ENCODE measurements around the gene IPPK. TPM values are rescaled to one million over a fixed set of nuclear protein-coding genes. Genes with fewer than 3 reads are reported as not detected.
A peak's percentile ranks its signal among the peaks of the same experiment; 100 is the strongest.

IPPK gene
- total and polyA plus RNA-seq, 2 of the 4 experiments (the other 2 are of a cell fraction) = 25.1 to 26.8 TPM

DNA sequence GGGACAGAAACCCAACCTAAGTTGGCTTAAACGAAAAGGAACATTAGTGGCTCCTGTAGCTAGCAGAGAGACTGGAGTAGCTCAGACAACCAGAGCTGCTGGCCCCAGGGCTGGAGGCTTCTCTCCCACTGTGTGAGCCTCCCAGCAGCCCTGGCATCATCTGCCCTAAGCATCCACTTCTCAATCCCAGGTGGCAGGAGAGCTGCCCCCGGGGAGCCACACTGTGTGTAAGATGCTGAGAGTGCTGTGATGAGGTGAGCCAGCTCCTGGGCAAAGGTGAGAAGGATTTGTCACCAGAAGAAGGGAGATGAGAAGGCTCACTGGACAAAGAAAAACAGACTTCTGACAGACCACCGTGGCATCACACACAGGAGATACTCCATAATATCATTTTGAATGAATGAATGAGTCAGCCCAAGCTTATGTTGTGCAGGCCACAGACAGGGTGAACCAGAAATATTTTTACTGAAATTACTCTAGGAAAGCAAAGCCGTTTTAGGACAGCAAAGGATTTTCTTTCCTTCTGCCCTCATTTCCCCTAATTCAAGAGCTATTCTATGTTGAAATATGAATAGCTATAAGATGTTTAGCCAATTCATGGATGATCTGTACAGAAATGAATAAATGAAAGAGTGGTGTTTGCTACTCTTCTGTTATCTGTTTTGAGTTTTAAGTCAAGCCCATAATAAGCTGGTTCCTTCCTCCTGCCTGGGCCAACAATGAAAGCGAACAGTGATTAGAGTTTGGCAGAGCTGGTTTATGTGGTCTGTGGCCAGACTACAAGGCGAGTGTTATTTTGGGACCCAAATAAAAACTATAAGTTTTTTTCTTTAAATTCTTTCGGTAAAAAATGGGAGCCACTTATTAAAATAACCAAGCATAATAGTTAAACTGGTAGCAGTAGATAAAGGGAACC is 76.7 kb downstream of the IPPK start:
- intact Hi-C loops (cut with micrococcal nuclease) (no loop called here), dilution Hi-C loops (cut with HindIII; ENCODE audit: low sequenced_read_pairs, unreplicated experiment) (no loop called here), in situ Hi-C loops (cut with MboI; ENCODE audit: low sequenced_read_pairs) (no loop called here)
- Histone ChIP-seq H3K79me1 (ENCODE audit: low read depth in 1 of 2, low read length in 2 of 2) (no peaks in the 10 kb centered on the region), H2BK15ac (ENCODE audit: low read depth, low read length) (peak overlapping the region; percentile 36; the same call in 1 of the 3 replicates), H3K56ac (ENCODE audit: extremely low read depth, insufficient read depth, low read length) (no peak overlapping the region), H4K8ac (ENCODE audit: low read depth in 2 of 2, low read length in 2 of 2) (no peak overlapping the region), H4K20me1 (ENCODE audit: insufficient read depth, low read length) (no peaks in the 10 kb centered on the region), H3K23ac (ENCODE audit: low read depth, low read length) (no peak overlapping the region), H3K4me1 (ENCODE audit: control insufficient read depth, insufficient read depth, low read length) (peaks cover 2% of the 10 kb centered on the region; the same call in 1 of the 2 replicates), H3K27me3 (ENCODE audit: control insufficient read depth, insufficient read depth, low read length) (no peaks in the 10 kb centered on the region), H3K4ac (ENCODE audit: low read depth, low read length) (peak overlapping the region; percentile 9; the same call in 1 of the 2 replicates), H2BK20ac (ENCODE audit: low read depth, low read length) (no peak overlapping the region), H3K14ac (replicated peaks; ENCODE audit: low read depth, low read length) (no peak overlapping the region), H3K4me2 (ENCODE audit: low read depth, low read length) (no peak overlapping the region), H3K36me3 (ENCODE audit: control insufficient read depth, insufficient read depth, low read length) (no peaks in the 10 kb centered on the region), H3K9me3 (ENCODE audit: control insufficient read depth, insufficient read depth, low read length) (no peaks in the 10 kb centered on the region), H2AK5ac (ENCODE audit: low read depth, low read length) (no peak overlapping the region), H3K27ac (ENCODE audit: insufficient read depth, low read length) (no peak overlapping the region), H2BK120ac (ENCODE audit: low read depth, low read length) (no peak overlapping the region), H2AFZ (replicated peaks; ENCODE audit: low read length, poor library complexity) (peak overlapping the region; percentile 21), H3K4me3 (ENCODE audit: insufficient read depth, low read depth, low read length) (no peak overlapping the region), H4K91ac (ENCODE audit: insufficient read depth, low read depth, low read length) (no peak overlapping the region), H4K5ac (ENCODE audit: low read depth, low read length) (no peak overlapping the region), H2AK9ac (replicated peaks; ENCODE audit: low read depth, low read length, poor library complexity) (peak overlapping the region; percentile 48), H2BK5ac (ENCODE audit: low read depth, low read length, poor library complexity, severe bottlenecking) (no peak overlapping the region), H3K18ac (ENCODE audit: low read depth, low read length) (no peak overlapping the region), H3K9me1 (ENCODE audit: insufficient read depth, low read length) (no peaks in the 10 kb centered on the region), H3K9ac (ENCODE audit: low read depth, low read length) (no peak overlapping the region)
- no CpG with 5 or more reads among the region's 7 CpGs for WGBS, 2 experiments (ENCODE audit: extremely low coverage in 2 of 2, insufficient read length in 1 of 2)
- TF ChIP-seq MXI1 (IDR thresholded peaks at IDR 0.05; ENCODE audit: borderline replicate concordance, low read depth, low read length) = no peak
- TF ChIP-seq, protein P1, sequence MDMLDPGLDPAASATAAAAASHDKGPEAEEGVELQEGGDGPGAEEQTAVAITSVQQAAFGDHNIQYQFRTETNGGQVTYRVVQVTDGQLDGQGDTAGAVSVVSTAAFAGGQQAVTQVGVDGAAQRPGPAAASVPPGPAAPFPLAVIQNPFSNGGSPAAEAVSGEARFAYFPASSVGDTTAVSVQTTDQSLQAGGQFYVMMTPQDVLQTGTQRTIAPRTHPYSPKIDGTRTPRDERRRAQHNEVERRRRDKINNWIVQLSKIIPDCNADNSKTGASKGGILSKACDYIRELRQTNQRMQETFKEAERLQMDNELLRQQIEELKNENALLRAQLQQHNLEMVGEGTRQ (IDR thresholded peaks at IDR 0.05; ENCODE audit: low read depth, low read length) = no peak
- TF ChIP-seq CHD1 (IDR thresholded peaks at IDR 0.05; ENCODE audit: low read depth, low read length) = no peak
- no peak for TF ChIP-seq RCOR1 (IDR thresholded peaks at IDR 0.05; ENCODE audit: insufficient replicate concordance, low read length)
- no peak for TF ChIP-seq BHLHE40 (IDR thresholded peaks at IDR 0.05; ENCODE audit: low read depth, low read length)
- no peak for TF ChIP-seq RFX5 (IDR thresholded peaks at IDR 0.05; ENCODE audit: low read depth, low read length)
- no peak for TF ChIP-seq SMC3 (IDR thresholded peaks at IDR 0.05; ENCODE audit: low read depth, low read length)
- no peak for TF ChIP-seq NFE2L2 (IDR thresholded peaks at IDR 0.05; ENCODE audit: low read depth, low read length)
- no peak for TF ChIP-seq CEBPB (IDR thresholded peaks at IDR 0.05; ENCODE audit: low read depth, low read length)
- TF ChIP-seq, protein P2, sequence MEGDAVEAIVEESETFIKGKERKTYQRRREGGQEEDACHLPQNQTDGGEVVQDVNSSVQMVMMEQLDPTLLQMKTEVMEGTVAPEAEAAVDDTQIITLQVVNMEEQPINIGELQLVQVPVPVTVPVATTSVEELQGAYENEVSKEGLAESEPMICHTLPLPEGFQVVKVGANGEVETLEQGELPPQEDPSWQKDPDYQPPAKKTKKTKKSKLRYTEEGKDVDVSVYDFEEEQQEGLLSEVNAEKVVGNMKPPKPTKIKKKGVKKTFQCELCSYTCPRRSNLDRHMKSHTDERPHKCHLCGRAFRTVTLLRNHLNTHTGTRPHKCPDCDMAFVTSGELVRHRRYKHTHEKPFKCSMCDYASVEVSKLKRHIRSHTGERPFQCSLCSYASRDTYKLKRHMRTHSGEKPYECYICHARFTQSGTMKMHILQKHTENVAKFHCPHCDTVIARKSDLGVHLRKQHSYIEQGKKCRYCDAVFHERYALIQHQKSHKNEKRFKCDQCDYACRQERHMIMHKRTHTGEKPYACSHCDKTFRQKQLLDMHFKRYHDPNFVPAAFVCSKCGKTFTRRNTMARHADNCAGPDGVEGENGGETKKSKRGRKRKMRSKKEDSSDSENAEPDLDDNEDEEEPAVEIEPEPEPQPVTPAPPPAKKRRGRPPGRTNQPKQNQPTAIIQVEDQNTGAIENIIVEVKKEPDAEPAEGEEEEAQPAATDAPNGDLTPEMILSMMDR (conservative IDR thresholded peaks at IDR 0.05; ENCODE audit: low read depth, low read length) = no peak
- no peak for TF ChIP-seq POLR2A (IDR thresholded peaks at IDR 0.05; ENCODE audit: low read depth, low read length)
- no peak for TF ChIP-seq RAD21 (IDR thresholded peaks at IDR 0.05; ENCODE audit: low read length)
- BruUV-seq (replicated peaks) = no TSS peak
- ChIA-PET CTCF (interaction anchor here (0.6 to 0.9 kb wide), 2 partner anchors 18 to 71 kb away, joined by 3 read pairs; no protein-coding TSS in a partner anchor), POLR2A (ENCODE audit: unreplicated experiment) (interaction anchor here (0.6 kb wide), 1 partner anchor 447 kb away, joined by 8 read pairs; no protein-coding TSS in a partner anchor)
- ATAC-seq (ENCODE audit: low read depth) = peak; percentile 56; the same call in 1 of the 2 replicates
- DNase-seq = peak; percentile 25
